Loucy (cell line): ENCODE results near the gene TPRX2.

Source experiments
- H2AFZ ChIP-seq: fragments of 200-600 bp; sonication (generic); 2 replicates; pipeline ENCODE4 v1.6.0; 2016; ENCODE audit warnings: antibody characterized with exemption, mild to moderate bottlenecking, low read length, moderate library complexity
- H3F3A ChIP-seq: fragments of 200-600 bp; 2 replicates; pipeline ENCODE4 v1.6.0; 2016; ENCODE audit warnings: antibody characterized with exemption, low read depth, mild to moderate bottlenecking
- H3K27me3 ChIP-seq: fragments of 200-600 bp; sonication (generic); 2 replicates; pipeline ENCODE4 v1.6.1; 2014; ENCODE audit warnings: low read length, mild to moderate bottlenecking; ENCODE audit not compliant: insufficient read depth, poor library complexity, severe bottlenecking
- H3K36me3 ChIP-seq: fragments of 200-600 bp; sonication (generic); 2 replicates; pipeline ENCODE4 v1.6.1; 2016; ENCODE audit warnings: low read length; ENCODE audit not compliant: insufficient read depth
- H3K4me1 ChIP-seq: fragments of 200-600 bp; sonication (generic); 2 replicates; pipeline ENCODE4 v1.5.1; 2014; ENCODE audit warnings: low read length, mild to moderate bottlenecking; ENCODE audit not compliant: insufficient read depth, poor library complexity, severe bottlenecking
- H3K4me2 ChIP-seq: fragments of 200-600 bp; sonication (generic); 2 replicates; pipeline ENCODE4 v1.6.0; 2014; ENCODE audit warnings: antibody characterized with exemption, low read length, low read depth, mild to moderate bottlenecking; ENCODE audit not compliant: poor library complexity, severe bottlenecking
- H3K4me3 ChIP-seq: fragments of 200-600 bp; sonication (generic); 2 replicates; pipeline ENCODE4 v1.5.1; 2014; ENCODE audit warnings: low read length, mild to moderate bottlenecking, mixed read lengths; ENCODE audit not compliant: poor library complexity, severe bottlenecking
- H3K79me2 ChIP-seq: fragments of 200-600 bp; sonication (generic); 2 replicates; pipeline ENCODE4 v1.6.1; 2014; ENCODE audit warnings: low read length; ENCODE audit not compliant: insufficient read depth
- H3K9ac ChIP-seq: fragments of 200-600 bp; sonication (generic); 2 replicates; pipeline ENCODE4 v1.6.0; 2014; ENCODE audit warnings: mild to moderate bottlenecking, low read depth, low read length, moderate library complexity; ENCODE audit not compliant: poor library complexity, severe bottlenecking
- H3K9me2 ChIP-seq: fragments of 200-600 bp; sonication (generic); replicated peaks from 2 replicates; pipeline ENCODE4 v1.6.1; 2016; ENCODE audit warnings: low read depth, low read length, mixed read lengths
- H3K9me3 ChIP-seq: fragments of 200-600 bp; sonication (generic); 2 replicates; pipeline ENCODE4 v1.6.1; 2014; ENCODE audit warnings: mild to moderate bottlenecking, antibody characterized with exemption, low read length, low read depth; ENCODE audit not compliant: insufficient read depth
- H4K20me1 ChIP-seq: fragments of 200-600 bp; sonication (generic); 2 replicates; pipeline ENCODE4 v1.6.0; 2014; ENCODE audit warnings: antibody characterized with exemption, low read length, mild to moderate bottlenecking; ENCODE audit not compliant: insufficient read depth, poor library complexity, severe bottlenecking
- EZH2phosphoT487 ChIP-seq: fragments of 200-600 bp; IDR thresholded peaks from 2 replicates; pipeline ENCODE4 v1.6.1; 2018; ENCODE audit warnings: antibody characterized with exemption, mild to moderate bottlenecking, moderate library complexity, borderline replicate concordance
- TF ChIP-seq, protein P1 (sequence below): fragments of 200-600 bp; sonication (generic); conservative IDR thresholded peaks from 2 replicates; pipeline ENCODE4 v1.5.1; 2014; ENCODE audit warnings: mild to moderate bottlenecking, antibody characterized with exemption, low read length

TPRX2 gene

GRCh38 chr19:47842941-47843340 lies 16.1 kb upstream of the TPRX2 start:
- no peak for TF ChIP-seq EZH2phosphoT487
- TF ChIP-seq, protein P1, sequence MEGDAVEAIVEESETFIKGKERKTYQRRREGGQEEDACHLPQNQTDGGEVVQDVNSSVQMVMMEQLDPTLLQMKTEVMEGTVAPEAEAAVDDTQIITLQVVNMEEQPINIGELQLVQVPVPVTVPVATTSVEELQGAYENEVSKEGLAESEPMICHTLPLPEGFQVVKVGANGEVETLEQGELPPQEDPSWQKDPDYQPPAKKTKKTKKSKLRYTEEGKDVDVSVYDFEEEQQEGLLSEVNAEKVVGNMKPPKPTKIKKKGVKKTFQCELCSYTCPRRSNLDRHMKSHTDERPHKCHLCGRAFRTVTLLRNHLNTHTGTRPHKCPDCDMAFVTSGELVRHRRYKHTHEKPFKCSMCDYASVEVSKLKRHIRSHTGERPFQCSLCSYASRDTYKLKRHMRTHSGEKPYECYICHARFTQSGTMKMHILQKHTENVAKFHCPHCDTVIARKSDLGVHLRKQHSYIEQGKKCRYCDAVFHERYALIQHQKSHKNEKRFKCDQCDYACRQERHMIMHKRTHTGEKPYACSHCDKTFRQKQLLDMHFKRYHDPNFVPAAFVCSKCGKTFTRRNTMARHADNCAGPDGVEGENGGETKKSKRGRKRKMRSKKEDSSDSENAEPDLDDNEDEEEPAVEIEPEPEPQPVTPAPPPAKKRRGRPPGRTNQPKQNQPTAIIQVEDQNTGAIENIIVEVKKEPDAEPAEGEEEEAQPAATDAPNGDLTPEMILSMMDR = no peak
- no peak overlapping the region for H3K4me2 ChIP-seq

DNA sequence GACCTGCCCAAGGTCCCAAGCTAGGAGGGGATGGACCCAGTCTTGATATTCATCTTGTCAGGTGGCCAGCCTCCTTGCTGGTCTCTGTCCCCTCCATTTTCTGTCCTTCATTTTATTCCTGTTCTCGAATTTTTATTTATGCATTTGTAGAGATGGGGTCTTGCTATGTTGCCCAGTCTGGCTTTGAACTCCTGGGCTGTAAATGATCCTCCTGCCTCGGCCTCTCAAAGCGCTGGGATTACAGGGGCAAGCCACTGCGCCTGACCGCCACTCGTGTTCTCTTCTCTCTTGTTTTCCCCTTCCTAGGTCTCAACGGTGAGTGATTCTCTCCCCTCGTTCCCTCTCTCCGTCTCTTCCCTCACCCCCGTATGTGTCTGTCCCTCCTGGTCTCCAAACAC lies 10.6 kb upstream of the TPRX2 start:
- Histone ChIP-seq H3K9me2 (no peaks in the 10 kb centered on the region), H3K4me2 (no peak overlapping the region), H4K20me1 (no peaks in the 10 kb centered on the region), H3K27me3 (no peaks in the 10 kb centered on the region), H3F3A (no peaks in the 10 kb centered on the region), H2AFZ (no peak overlapping the region), H3K36me3 (no peaks in the 10 kb centered on the region), H3K9me3 (no peaks in the 10 kb centered on the region), H3K4me1 (no peaks in the 10 kb centered on the region), H3K9ac (no peak overlapping the region), H3K4me3 (no peak overlapping the region), H3K79me2 (no peaks in the 10 kb centered on the region)
- no peak for TF ChIP-seq EZH2phosphoT487
- TF ChIP-seq, protein P1 = no peak

More at GRCh38 chr19:47842941-47843340, 16.1 kb upstream of the TPRX2 start:
- Histone ChIP-seq H3K36me3 (no peaks in the 10 kb centered on the region), H4K20me1 (no peaks in the 10 kb centered on the region), H3K9ac (no peak overlapping the region), H3K9me2 (no peaks in the 10 kb centered on the region), H3K79me2 (no peaks in the 10 kb centered on the region), H3K4me1 (no peaks in the 10 kb centered on the region), H3K4me3 (no peak overlapping the region), H2AFZ (no peak overlapping the region), H3K9me3 (no peaks in the 10 kb centered on the region), H3K27me3 (no peaks in the 10 kb centered on the region), H3F3A (no peaks in the 10 kb centered on the region)

DNA sequence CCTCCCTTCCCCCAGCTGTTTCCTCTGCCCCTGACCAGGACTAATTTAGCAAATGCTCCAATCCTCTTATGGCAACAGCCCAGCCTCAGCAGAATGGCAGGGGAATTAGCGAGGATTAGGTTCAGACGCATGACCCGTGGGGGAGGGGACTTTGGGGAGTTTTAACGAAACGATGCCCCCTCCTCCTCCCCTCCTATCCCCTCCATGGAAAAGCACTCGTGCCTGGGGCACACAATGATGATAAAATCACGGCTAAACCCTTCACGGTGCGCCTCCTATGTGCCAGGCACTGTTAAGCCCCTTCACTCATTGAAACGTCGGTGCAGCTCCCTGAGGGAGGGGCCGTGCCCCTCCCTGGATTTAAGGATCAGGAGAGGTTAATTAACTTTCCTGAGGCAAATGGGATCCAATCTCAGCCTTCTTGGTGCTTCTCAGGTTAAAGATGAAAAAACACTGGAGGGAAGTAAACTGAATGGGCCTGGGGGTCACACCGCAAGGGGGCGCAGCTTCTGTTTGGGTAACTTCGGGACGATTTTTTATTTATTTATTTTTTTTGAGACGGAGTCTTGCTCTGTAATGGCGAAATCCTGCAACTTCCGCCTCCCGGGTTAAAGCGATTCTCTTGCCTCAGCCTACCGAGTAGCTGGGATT lies 10.1 kb upstream of the TPRX2 start:
- Histone ChIP-seq H2AFZ (no peak overlapping the region), H3K9me3 (no peaks in the 10 kb centered on the region), H3K4me1 (no peaks in the 10 kb centered on the region), H3K27me3 (no peaks in the 10 kb centered on the region), H4K20me1 (no peaks in the 10 kb centered on the region), H3K4me3 (no peak overlapping the region), H3K9me2 (no peaks in the 10 kb centered on the region), H3K36me3 (no peaks in the 10 kb centered on the region), H3K79me2 (no peaks in the 10 kb centered on the region), H3F3A (no peaks in the 10 kb centered on the region), H3K4me2 (no peak overlapping the region), H3K9ac (no peak overlapping the region)
- TF ChIP-seq, protein P1 = no peak
- TF ChIP-seq EZH2phosphoT487 = no peak
